SK-N-SH treated with all-trans-retinoic acid at 6 μM for 48 hours (cell line): ENCODE results near the gene TEX2.

Experiments used
- ARNTL ChIP-seq: fragments of 450-650 bp; formaldehyde crosslinking; IDR thresholded peaks from 2 replicates; pipeline ENCODE4 v1.5.0; 2020; ENCODE audit warnings: low read depth, mild to moderate bottlenecking, moderate library complexity, borderline replicate concordance
- CSDC2 ChIP-seq: fragments of 250-450 bp; sonication (Bioruptor Pico); IDR thresholded peaks from 2 replicates; pipeline ENCODE4 v1.5.0; 2020; ENCODE audit warnings: mild to moderate bottlenecking, moderate library complexity
- TCF4 ChIP-seq: fragments of 250-450 bp; sonication (Bioruptor Pico); IDR thresholded peaks from 2 replicates; pipeline ENCODE4 v1.8.0; 2021; ENCODE audit warnings: mild to moderate bottlenecking, moderate library complexity, borderline replicate concordance
- ZFP30 ChIP-seq: fragments of 450-650 bp; formaldehyde crosslinking; IDR thresholded peaks from 2 replicates; pipeline ENCODE4 v1.5.0; 2022; ENCODE audit warnings: mild to moderate bottlenecking, moderate library complexity
- ZNF70 ChIP-seq: fragments of 450-650 bp; formaldehyde crosslinking; IDR thresholded peaks from 2 replicates; pipeline ENCODE4 v1.5.0; 2020; ENCODE audit warnings: mild to moderate bottlenecking, moderate library complexity
- ZNF8 ChIP-seq: fragments of 450-650 bp; formaldehyde crosslinking; IDR thresholded peaks from 2 replicates; pipeline ENCODE4 v1.5.0; 2020; ENCODE audit warnings: mild to moderate bottlenecking, moderate library complexity
- TF ChIP-seq, protein P1 (sequence below): fragments of 250-450 bp; sonication (Bioruptor Pico); IDR thresholded peaks from 2 replicates; pipeline ENCODE4 v1.8.0; 2021; ENCODE audit warnings: low read depth, mild to moderate bottlenecking, moderate library complexity, borderline replicate concordance

DNA sequence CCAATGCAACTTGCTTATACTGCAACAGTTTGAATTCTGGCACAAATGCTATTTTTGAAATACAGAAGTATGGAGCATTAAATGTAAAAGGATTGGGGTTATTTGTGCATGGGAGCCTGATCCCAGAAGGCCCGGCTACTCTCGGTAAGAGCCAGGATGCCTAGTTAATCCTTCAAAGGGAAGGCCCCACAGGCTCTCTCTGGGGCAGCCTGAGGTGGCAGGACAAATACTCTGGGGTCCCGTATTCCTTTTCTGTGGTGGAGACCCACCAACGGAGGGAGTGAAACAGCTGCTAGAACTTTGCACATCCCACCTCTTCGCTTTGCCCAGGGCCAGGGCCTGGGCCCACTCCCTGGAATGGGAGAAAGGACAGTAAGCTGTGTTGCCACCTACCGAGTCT lies 163.5 kb downstream of the TEX2 start:
- TF ChIP-seq ZFP30 (CRISPR knock-in tag) (no peak), CSDC2 (no peak), ZNF70 (no peak), ARNTL (no peak), TCF4 (no peak), ZNF8 (CRISPR knock-in tag) (no peak)
- TF ChIP-seq, protein P1, sequence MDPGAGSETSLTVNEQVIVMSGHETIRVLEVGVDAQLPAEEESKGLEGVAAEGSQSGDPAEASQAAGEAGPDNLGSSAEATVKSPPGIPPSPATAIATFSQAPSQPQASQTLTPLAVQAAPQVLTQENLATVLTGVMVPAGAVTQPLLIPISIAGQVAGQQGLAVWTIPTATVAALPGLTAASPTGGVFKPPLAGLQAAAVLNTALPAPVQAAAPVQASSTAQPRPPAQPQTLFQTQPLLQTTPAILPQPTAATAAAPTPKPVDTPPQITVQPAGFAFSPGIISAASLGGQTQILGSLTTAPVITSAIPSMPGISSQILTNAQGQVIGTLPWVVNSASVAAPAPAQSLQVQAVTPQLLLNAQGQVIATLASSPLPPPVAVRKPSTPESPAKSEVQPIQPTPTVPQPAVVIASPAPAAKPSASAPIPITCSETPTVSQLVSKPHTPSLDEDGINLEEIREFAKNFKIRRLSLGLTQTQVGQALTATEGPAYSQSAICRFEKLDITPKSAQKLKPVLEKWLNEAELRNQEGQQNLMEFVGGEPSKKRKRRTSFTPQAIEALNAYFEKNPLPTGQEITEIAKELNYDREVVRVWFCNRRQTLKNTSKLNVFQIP (CRISPR knock-in tag): no peak
